G401.6 (cell line): ENCODE measurements around the gene SHOX.
"Not testable (repeated sequence)": the region's sequence is repeated elsewhere in the genome, so short reads cannot be mapped to it uniquely, and the experiment has no call there.

ENCODE experiments used
- FAIRE-seq: peaks from 2 replicates; lab custom pipeline; 2012; peaks lifted over from hg19 to GRCh38; lab: Jason Lieb, UNC

The SHOX gene

DNA sequence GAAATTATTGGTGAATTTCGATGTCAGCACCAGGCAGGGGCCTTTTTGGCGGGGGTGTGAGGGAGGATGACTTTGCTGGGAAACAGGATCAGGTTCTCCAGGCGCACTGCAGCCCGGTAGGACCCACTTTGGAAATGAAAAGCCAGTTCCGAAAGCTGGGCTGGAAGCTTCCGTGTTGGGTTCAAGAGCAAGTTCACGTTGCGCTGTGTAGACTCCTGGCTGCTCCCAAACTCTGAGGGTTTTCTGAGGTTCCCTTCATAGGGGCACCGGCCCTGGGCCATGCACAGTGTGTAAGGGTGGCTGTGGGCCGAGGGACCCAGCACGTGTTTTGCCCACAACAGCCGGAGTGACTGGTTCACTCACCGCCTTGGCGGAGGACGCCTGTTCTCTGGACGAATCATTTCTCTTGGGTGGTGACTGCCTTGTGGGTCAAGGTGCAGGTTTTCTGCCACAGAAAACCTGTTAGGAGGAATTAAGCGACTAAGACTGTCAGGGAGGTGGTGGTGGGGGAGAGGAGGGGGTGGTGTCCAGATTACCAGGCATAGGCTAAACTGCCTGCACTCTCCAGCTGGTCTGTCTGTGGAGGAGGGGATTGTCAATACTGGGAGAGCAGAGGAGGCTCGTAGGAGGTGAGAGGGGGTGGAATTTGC is 8.0 kb downstream of the SHOX start:
- no peak for FAIRE-seq

GRCh38 chrX:639151-639550 is 8.6 kb downstream of the SHOX start:
- no peak for FAIRE-seq

DNA sequence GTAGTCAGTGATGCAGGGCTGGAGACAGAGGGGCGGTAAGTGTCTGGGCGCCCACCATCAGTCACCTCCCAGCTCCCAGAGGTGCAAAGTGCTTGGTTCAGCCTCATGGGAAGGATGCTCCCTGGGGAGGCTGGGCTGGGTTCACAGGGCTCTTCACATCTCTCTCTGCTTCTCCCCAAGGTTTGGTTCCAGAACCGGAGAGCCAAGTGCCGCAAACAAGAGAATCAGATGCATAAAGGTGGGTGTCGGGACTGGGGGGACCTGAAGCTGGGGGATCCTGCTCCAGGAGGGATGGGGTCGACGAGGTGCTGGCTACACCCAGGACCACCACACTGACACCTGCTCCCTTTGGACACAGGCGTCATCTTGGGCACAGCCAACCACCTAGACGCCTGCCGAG is 10.1 kb downstream of the SHOX start:
- no peak for FAIRE-seq

DNA sequence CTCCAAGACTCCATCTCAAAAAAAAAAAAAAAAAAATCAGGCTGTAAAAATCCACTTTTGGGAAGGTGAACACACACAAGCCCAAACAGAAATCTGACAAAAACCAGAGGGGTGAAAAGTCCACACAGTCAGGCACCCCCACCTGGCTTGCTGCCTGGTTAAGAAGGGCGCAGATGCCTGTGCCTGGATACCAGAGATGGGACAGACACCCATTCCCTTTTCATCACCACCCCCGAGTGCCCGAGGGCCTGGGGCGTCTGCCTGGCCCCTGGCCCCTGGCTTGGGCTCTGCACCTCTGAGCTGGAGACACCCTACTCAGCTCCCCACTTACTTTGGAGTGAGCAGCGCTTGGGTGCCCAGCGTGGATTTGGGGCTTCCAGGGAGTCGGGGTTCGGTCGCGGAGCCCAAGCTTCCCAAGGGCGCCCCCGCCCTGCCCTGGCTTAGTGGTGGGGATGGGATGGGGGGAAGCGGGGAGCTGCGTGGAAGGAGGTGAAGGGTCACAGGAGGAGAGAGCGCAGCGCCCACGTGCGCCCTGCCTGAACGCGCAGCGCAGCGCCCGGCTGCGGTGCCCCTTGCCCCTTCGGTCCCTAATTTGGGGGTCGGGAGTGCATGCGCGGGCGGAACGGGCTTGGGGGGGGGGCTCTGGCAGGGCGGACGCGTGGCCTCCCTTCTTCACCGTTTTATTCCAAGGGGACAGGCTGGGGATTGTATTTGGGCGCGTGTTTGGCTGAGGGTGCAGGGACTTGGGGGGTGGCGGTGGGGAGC is 11.3 kb downstream of the SHOX start:
- no peak for FAIRE-seq

- FAIRE-seq: no peak
These were observed 12.0 kb downstream of the SHOX start for GRCh38 chrX:642436-643240.

GRCh38 chrX:643241-643595 is 12.6 kb downstream of the SHOX start:
- FAIRE-seq: no peak

- no peak for FAIRE-seq
These were observed 13.3 kb downstream of the SHOX start for GRCh38 chrX:643911-644303.

GRCh38 chrX:644304-645281 is 14.0 kb downstream of the SHOX start:
- FAIRE-seq: no peak

- no peak for FAIRE-seq
These were observed 15.6 kb downstream of the SHOX start for GRCh38 chrX:646228-646495.

DNA sequence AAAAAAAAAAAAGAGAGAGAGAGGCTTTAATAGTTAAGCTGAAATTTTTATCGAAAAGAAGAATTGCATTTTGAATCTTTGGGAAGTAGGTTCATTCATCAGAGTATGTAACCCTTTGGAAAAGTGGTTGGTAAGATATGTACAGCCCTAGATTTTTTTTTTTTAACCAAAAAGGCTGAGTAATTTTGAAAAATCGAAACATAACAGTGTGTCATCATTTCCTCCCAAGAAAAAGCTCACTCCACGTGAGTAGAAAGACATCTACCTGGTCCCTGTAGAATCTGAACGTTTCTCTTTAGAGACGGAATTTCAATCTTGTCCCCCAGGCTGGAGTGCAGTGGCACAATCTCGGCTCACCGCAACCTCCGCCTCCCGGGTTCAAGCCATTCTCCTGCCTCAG is 16.2 kb downstream of the SHOX start:
- no peak for FAIRE-seq

DNA sequence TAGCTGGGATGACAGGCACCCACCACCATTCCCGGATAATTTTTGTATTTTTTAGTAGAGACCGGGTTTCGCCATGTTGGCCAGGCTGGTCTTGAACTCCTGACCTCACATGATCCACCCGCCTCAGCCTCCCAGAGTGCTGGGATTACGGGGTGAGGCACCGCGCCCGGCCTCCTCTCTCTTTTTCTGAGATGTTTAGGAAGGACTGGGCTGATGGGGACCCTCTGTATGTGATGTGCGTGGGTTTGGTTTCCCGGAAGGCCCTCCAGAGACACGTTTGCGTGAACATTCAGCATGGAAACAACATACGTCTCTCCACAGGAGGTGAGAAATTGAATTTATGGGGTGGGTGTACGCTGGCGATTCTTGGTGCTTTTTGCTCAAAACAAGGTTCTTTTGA is 18.6 kb downstream of the SHOX start:
- FAIRE-seq: no peak

GRCh38 chrX:650324-650723 is 19.7 kb downstream of the SHOX start:
- FAIRE-seq: no peak

DNA sequence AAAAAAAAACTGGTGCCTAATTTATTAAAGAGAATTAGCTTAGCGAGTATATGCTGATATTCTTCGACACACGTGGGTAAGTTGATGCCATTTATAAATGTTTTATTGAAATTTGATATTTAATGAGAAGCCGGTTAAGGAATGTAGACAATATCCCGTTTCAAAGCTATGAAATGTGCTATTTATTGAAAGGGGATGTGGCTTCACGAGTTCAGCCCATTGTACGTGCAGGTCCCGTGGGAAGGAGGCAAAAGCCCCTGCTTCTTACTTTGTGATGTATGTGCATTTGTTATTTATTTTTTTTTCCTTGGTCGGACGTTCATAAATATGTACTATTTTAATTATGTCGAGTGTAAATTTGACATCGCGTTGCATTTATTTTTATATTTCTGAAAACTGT is 20.2 kb downstream of the SHOX start:
- no peak for FAIRE-seq

- FAIRE-seq: not testable (repeated sequence)
These were observed 21.3 kb downstream of the SHOX start for GRCh38 chrX:651922-652321.

DNA sequence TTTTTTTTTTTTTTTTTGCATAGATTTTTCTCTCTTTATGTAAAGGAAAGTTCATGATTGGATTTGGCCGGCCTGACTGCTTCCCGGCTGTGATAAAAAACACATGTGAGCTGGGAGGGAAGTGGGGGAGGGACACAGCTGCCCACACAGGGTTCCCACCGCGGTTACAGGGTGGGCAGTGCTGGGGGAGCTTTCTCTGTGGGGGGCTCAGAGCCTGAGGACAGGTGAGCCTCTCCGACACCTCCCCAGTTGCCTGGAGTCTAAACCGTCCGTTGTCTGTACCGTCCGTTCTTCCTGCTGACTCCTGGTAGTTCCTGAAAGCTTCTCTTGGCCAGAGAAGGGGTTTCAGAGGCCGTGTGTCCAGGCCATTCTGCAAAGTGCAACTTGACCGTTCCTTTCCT is 21.8 kb downstream of the SHOX start:
- no peak for FAIRE-seq

GRCh38 chrX:653306-653705 is 22.7 kb downstream of the SHOX start:
- no peak for FAIRE-seq

DNA sequence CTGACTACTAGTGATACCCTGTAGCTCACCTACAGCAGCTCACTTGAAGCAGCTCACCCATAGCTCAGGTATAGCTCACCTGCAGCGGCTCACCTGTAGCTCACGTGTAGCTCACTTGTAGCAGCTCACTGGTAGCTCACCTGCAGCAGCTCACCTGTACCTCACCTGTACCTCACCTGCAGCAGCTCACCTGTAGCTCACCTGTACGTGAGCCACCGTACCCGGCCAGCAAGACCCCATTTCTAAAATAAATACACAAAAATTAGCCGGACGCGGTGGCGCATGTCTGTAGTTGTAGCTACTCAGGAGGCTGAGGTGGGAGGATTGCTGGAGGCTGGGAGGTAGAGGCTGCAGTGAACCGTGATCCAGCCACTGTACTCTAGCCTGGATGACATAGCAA is 30.6 kb downstream of the SHOX start:
- FAIRE-seq: no peak

DNA sequence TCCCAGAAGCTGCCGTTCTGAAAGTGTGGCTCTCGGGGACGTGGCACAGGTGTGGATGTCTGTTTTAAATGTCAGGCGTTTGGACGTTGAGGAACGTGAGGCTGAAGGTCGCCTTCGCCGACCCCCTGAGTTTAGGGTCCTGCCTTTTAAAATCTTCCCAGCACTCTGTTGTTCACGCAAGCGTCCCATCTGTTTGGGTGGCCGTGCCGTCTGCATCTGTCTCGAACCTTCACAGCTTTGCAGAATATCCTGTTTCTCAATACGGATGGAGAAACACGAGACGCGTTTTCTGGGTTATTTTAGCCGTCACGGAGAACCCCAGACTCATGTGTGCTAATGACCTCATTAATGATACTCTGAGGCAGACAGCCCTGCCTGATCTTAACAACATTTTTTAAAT is 31.5 kb downstream of the SHOX start:
- FAIRE-seq: no peak

- FAIRE-seq: no peak
These were observed 33.2 kb downstream of the SHOX start for GRCh38 chrX:663841-664240.

DNA sequence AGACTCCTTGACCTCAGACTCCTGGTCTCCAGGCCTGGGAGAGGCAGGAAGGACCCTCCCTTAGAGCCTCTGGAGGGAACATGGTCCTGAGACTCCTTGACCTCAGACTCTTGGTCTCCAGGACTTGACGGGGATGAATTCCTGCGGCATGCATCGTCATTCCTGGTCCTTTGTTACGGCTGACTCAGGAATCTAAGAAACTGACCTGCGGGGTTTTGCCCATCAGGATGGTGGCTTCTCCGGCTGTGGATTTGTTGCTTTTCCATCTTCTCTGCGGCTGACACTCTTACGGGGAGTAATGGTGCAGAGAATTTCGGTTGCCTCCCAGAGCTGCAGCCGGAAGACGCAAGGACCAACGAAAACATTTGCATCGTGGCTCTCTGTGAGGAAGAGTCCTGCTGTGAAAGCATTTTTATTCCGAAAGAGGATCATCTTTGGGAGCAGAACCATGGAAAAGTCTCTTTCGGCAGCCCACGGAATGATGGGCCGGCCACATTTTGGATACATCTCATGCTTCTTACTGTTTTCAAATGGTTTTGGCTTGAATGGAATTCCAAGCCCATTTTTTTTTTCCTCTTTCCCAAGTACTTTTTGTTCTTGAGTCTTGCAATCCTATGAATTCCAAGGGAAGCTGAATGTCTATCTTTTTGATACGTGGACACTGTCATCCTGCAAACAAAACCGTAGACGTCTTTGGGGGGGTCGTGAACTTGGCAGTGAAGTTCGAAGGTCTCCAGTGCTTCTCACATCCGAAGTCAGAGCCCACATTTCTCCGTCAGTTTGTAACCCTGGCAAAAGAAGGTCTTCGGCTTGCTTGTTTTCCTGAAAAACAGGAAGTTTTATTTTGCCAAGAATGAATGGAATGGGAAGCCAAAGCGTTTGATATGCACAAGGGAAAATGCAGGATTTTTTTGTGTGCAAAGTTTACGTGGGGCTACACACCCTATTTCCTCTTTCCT is 36.5 kb downstream of the SHOX start:
- no peak for FAIRE-seq

DNA sequence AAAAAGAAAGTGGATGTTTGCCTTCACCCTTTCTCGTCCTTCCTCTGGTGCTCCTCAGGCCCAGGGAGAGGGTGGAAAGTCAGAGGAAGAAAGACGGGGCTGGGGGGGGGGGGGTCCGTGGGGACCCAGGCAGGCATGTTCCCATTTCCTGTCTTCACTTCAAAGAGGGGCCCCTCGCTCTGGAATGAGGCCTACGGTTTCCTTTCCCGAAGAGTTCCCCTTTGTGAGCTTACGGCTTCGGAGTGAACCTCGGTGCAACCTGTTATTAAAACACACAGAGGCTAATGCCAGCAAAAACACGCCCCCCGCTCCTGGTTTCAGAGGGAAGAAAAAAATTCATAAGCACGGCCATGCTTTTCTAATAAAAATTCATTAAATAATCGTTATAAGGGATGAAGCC is 40.1 kb downstream of the SHOX start:
- no peak for FAIRE-seq
